Left lung (tissue), 10 donors: ENCODE data around the gene SYT6. TPM values are rescaled to one million over a fixed set of nuclear protein-coding genes. Genes with fewer than 3 reads are reported as not detected.

Source experiments
- ATAC-seq: fragments of 200-7000 bp; cut with Tn5 transposase; one replicate; pipeline ENCODE4 v1.9.1; 2020; ENCODE audit warnings: moderate library complexity
- DNase-seq, 4 donors: peaks; one replicate each; pipeline ENCODE4 v3.0.0-alpha.2; 2013 to 2020
- H3K27ac ChIP-seq, 2 donors: fragments of 200-600 bp; sonication (generic) in 1 of 2; one replicate each; pipeline versions ENCODE4 v1.5.0 to v1.8.0; 2020 to 2021
- H3K27me3 ChIP-seq, 2 donors: fragments of 200-600 bp; sonication (generic) in 1 of 2; one replicate each; pipeline versions ENCODE4 v1.5.0 to v1.8.0; 2020 to 2021
- H3K36me3 ChIP-seq, 2 donors: fragments of 200-600 bp; sonication (generic) in 1 of 2; one replicate each; pipeline versions ENCODE4 v1.5.0 to v1.8.0; 2020 to 2021
- H3K4me1 ChIP-seq, 2 donors: fragments of 200-600 bp; one replicate each; pipeline ENCODE4 v1.8.0; 2021
- H3K4me3 ChIP-seq, 2 donors: fragments of 200-600 bp; sonication (generic) in 1 of 2; one replicate each; pipeline versions ENCODE4 v1.5.0 to v1.8.0; 2020 to 2021; ENCODE audit warnings: mild to moderate bottlenecking in 1 of 2
- H3K9me3 ChIP-seq, 2 donors: fragments of 200-600 bp; sonication (generic) in 1 of 2; one replicate each; pipeline versions ENCODE4 v1.5.0 to v1.8.0; 2020 to 2021
- CTCF ChIP-seq, 2 donors: fragments of 200-600 bp; sonication (generic) in 1 of 2; IDR thresholded peaks; one replicate each; pipeline versions ENCODE4 v1.5.0 to v1.8.0; 2021; ENCODE audit warnings: antibody characterized with exemption in 2 of 2
- intact Hi-C, 2 donors: fragments of 100-400 bp; cut with DNase I; formaldehyde crosslinking; loops; one replicate each; pipeline versions ENCODE4 v1.11.2 to v1.14.2; 2022
- polyA plus RNA-seq, 6 donors: library from polyadenylated mRNA; unstranded; fragments of 120-200 nt; gene quantifications; one replicate each; pipeline ENCODE4 v1.2.1, GENCODE V29; 2013; ENCODE audit not compliant: insufficient read length in 6 of 6
- total RNA-seq, 2 donors: library from RNA; stranded (reverse); fragmentation: NEBNext Ultra II Directional; extraction: Animal tissue kit (Norgen Biotek cat#: 25700); gene quantifications; one replicate each; pipeline ENCODE4 v1.2.1, GENCODE V29; 2021
- donor health status: DM: no; HTN: yes; CAD: no.
- donor health status: DM: no; HTN: no; CAD: no.

The SYT6 gene
- total and polyA plus RNA-seq, 8 donors: 10.9 to 21.9 (median 12.6) TPM; not detected in 2

GRCh38 chr1:114137497-114137896, 16.2 kb downstream of the SYT6 start:
- no peak overlapping the region for H3K4me3 ChIP-seq
- H3K4me1 ChIP-seq: no peaks in the 10 kb centered on the region
- H3K27ac ChIP-seq: no peak overlapping the region
- TF ChIP-seq CTCF (IDR thresholded peaks at IDR 0.05): no peak
- ATAC-seq: no peak
- no peaks in the 10 kb centered on the region for H3K36me3 ChIP-seq
- peaks cover 0 to 11% of the 10 kb centered on the region in 2 donors for H3K27me3 ChIP-seq
- no peak for DNase-seq
- intact Hi-C loops: no loop called here
- no peaks in the 10 kb centered on the region for H3K9me3 ChIP-seq

GRCh38 chr1:114135786-114136185, 17.9 kb downstream of the SYT6 start:
- H3K27me3 ChIP-seq: peaks cover 0 to 11% of the 10 kb centered on the region in 2 donors
- H3K36me3 ChIP-seq: no peaks in the 10 kb centered on the region
- no peak for TF ChIP-seq CTCF (IDR thresholded peaks at IDR 0.05)

GRCh38 chr1:114134518-114134917, 19.2 kb downstream of the SYT6 start:
- no peak for DNase-seq
- ATAC-seq: no peak
- Histone ChIP-seq H3K4me1 (no peaks in the 10 kb centered on the region), H3K27me3 (peaks cover 0 to 11% of the 10 kb centered on the region in 2 donors), H3K4me3 (no peak overlapping the region), H3K36me3 (no peaks in the 10 kb centered on the region), H3K27ac (no peak overlapping the region), H3K9me3 (no peaks in the 10 kb centered on the region)
- intact Hi-C loops: no loop called here
- no peak for TF ChIP-seq CTCF (IDR thresholded peaks at IDR 0.05)

More at GRCh38 chr1:114135786-114136185, 17.9 kb downstream of the SYT6 start:
- H3K27ac ChIP-seq: no peak overlapping the region
- H3K9me3 ChIP-seq: no peaks in the 10 kb centered on the region
- DNase-seq (no peak), ATAC-seq (no peak)
- no peak overlapping the region for H3K4me3 ChIP-seq
- intact Hi-C loops: no loop called here
- no peaks in the 10 kb centered on the region for H3K4me1 ChIP-seq

GRCh38 chr1:114133129-114133528, 20.5 kb downstream of the SYT6 start:
- Histone ChIP-seq H3K4me3 (no peak overlapping the region), H3K27me3 (peaks cover 0 to 11% of the 10 kb centered on the region in 2 donors), H3K36me3 (no peaks in the 10 kb centered on the region), H3K27ac (no peak overlapping the region), H3K9me3 (no peaks in the 10 kb centered on the region), H3K4me1 (no peaks in the 10 kb centered on the region)
- ATAC-seq: no peak
- no peak for TF ChIP-seq CTCF (IDR thresholded peaks at IDR 0.05)
- intact Hi-C loops: no loop called here
- DNase-seq: no peak

GRCh38 chr1:114131526-114132220, 22.0 kb downstream of the SYT6 start:
- H3K9me3 ChIP-seq: no peaks in the 10 kb centered on the region
- H3K4me1 ChIP-seq: peaks cover 0 to 7% of the 10 kb centered on the region in 2 donors
- ATAC-seq: no peak
- H3K4me3 ChIP-seq: no peak overlapping the region
- H3K27ac ChIP-seq: no peak overlapping the region
- H3K36me3 ChIP-seq: no peaks in the 10 kb centered on the region
- TF ChIP-seq CTCF (IDR thresholded peaks at IDR 0.05): no peak
- peaks cover 0 to 9% of the 10 kb centered on the region in 2 donors for H3K27me3 ChIP-seq
- no peak for DNase-seq
- intact Hi-C loops: no loop called here
